Fibroblast of the aortic adventitia (primary cell): Measurements from ENCODE around the gene BRI3. TPM values are rescaled to one million over a fixed set of nuclear protein-coding genes. Genes with fewer than 3 reads are reported as not detected.

Experiments used
- DNase-seq: peaks from one replicate; pipeline ENCODE4 v3.0.0-alpha.2; 2010; ENCODE audit warnings: low read depth
- H3K4me3 ChIP-seq: 2 replicates; pipeline ENCODE4 v1.5.1; 2011; ENCODE audit warnings: low read depth, mild to moderate bottlenecking, control low read depth, low read length, moderate library complexity
- total RNA-seq: library from RNA; depleted of rRNA; stranded (reverse); fragments of >200 nt; gene quantifications from 2 replicates; pipeline ENCODE4 v1.2.3, GENCODE V29; 2012; ENCODE audit warnings: low replicate concordance
- TF ChIP-seq, protein P1 (sequence below): IDR thresholded peaks from 2 replicates; pipeline ENCODE4 v1.5.1; 2011; ENCODE audit warnings: mild to moderate bottlenecking, low read length, control low read depth, inconsistent platforms; ENCODE audit not compliant: insufficient read depth

BRI3 gene
- total RNA-seq, 1 donor, result 105 TPM

DNA sequence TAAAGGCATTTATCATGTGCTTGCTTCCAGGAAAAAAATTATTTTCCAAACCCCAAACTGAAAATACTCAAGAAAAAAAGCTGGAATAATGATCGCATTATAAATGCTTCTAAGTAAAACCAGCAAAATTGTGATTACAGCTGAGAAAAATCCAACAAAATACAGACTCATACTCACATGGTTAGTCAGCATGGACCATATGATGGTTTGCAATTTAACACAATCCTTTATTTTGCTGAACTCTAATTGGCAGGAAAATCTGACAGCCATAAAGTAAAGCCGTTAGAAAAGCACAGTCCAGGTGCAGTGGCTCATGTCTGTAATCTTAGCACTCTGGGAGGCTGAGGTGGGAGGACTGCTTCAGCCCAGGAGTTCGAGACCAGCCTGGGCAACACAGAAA is 59.6 kb downstream of the BRI3 start:
- TF ChIP-seq, protein P1, sequence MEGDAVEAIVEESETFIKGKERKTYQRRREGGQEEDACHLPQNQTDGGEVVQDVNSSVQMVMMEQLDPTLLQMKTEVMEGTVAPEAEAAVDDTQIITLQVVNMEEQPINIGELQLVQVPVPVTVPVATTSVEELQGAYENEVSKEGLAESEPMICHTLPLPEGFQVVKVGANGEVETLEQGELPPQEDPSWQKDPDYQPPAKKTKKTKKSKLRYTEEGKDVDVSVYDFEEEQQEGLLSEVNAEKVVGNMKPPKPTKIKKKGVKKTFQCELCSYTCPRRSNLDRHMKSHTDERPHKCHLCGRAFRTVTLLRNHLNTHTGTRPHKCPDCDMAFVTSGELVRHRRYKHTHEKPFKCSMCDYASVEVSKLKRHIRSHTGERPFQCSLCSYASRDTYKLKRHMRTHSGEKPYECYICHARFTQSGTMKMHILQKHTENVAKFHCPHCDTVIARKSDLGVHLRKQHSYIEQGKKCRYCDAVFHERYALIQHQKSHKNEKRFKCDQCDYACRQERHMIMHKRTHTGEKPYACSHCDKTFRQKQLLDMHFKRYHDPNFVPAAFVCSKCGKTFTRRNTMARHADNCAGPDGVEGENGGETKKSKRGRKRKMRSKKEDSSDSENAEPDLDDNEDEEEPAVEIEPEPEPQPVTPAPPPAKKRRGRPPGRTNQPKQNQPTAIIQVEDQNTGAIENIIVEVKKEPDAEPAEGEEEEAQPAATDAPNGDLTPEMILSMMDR, result no peak
- no peak overlapping the region for H3K4me3 ChIP-seq
- peak; percentile 51 for DNase-seq

Other genes starting within 250 kb of the BRI3 start
- 9.8 and 10.8 TPM in 2 replicates for gene LMTK2, start 174.8 kb upstream of the BRI3 start, total RNA-seq
- not detected in 2 replicates for gene BHLHA15, start 70.2 kb upstream of the BRI3 start, total RNA-seq
- gene TECPR1, start 29.5 kb upstream of the BRI3 start, total RNA-seq, result 11.7 and 13.0 TPM in 2 replicates
- 1.1 and 2.8 TPM in 2 replicates for gene BAIAP2L1, start 119.4 kb downstream of the BRI3 start, total RNA-seq